Endothelial cell of umbilical vein (primary cell): Measurements from ENCODE around the gene COL4A2. TPM values are rescaled to one million over a fixed set of nuclear protein-coding genes. Genes with fewer than 3 reads are reported as not detected.

Experiments
- BruUV-seq: library from RNA; stranded (reverse); fragments of 400-500 nt; replicated peaks from 2 replicates; lab custom pipeline; 2021; lab: Mats Ljungman, UMichigan
- CTCF ChIA-PET: fragments of 300-600, 350-600 bp; sonication (Branson Sonifier 250); formaldehyde crosslinking; loops from one replicate; lab custom pipeline; 2021; ENCODE audit warnings: antibody characterized with exemption, inconsistent platforms; lab: Charles Lee
- POLR2A ChIA-PET: fragments of 300-600, 350-600 bp; sonication (Branson Sonifier 250); formaldehyde crosslinking; loops from one replicate; lab custom pipeline; 2021; ENCODE audit warnings: antibody characterized with exemption, inconsistent platforms; lab: Charles Lee
- DNase-seq: peaks from one replicate; pipeline ENCODE4 v3.0.0-alpha.2; 2011; ENCODE audit warnings: low read depth, low spot score
- FAIRE-seq: peaks from 2 replicates; lab custom pipeline; 2011; peaks lifted over from hg19 to GRCh38; lab: Jason Lieb, UNC
- H2AFZ ChIP-seq: 2 replicates; pipeline ENCODE4 v1.6.0; 2012; ENCODE audit warnings: low read depth, low read length, control low read depth, inconsistent platforms
- H3K27ac ChIP-seq: 2 replicates; pipeline ENCODE4 v1.5.1; 2011; ENCODE audit warnings: low read depth, mild to moderate bottlenecking, control low read depth, low read length, moderate library complexity; ENCODE audit not compliant: insufficient read depth
- H3K27me3 ChIP-seq, 2 experiments: 2 replicates each; pipeline versions ENCODE4 v1.6.0 to v1.6.1; 2011; ENCODE audit warnings: low read length in 2 of 2, mixed read lengths in 1 of 2; ENCODE audit not compliant: control insufficient read depth in 2 of 2, insufficient read depth in 2 of 2
- H3K36me3 ChIP-seq, 2 experiments: 2 replicates in 1 of 2; 3 replicates in 1 of 2; pipeline ENCODE4 v1.5.1; 2011; ENCODE audit warnings: low read length in 2 of 2, mild to moderate bottlenecking in 1 of 2, moderate library complexity in 1 of 2; ENCODE audit not compliant: control insufficient read depth in 2 of 2, insufficient read depth in 2 of 2; ENCODE audit errors: extremely low read depth in 1 of 2
- H3K4me1 ChIP-seq: 3 replicates; pipeline ENCODE4 v1.5.1; 2011; ENCODE audit warnings: mild to moderate bottlenecking, low read length; ENCODE audit not compliant: control insufficient read depth, insufficient read depth; ENCODE audit errors: extremely low read depth
- H3K4me2 ChIP-seq: 2 replicates; pipeline ENCODE4 v1.6.1; 2011; ENCODE audit warnings: low read length, control low read depth, mixed read lengths; ENCODE audit not compliant: insufficient read depth
- H3K4me3 ChIP-seq, 3 experiments: fragments of 200-600 bp in 1 of 3; sonication (generic), shearing (Covaris generic) in 1 of 3; replicated peaks in 1 of 3; 2 replicates each; pipeline ENCODE4 v1.5.1; 2011 to 2016; ENCODE audit warnings: control low read depth in 3 of 3, low read length in 3 of 3, mild to moderate bottlenecking in 2 of 3, inconsistent platforms in 1 of 3, low read depth in 1 of 3, moderate library complexity in 1 of 3; ENCODE audit not compliant: insufficient read depth in 1 of 3
- H3K79me2 ChIP-seq: 2 replicates; pipeline ENCODE4 v1.6.0; 2012; ENCODE audit warnings: low read length, inconsistent platforms; ENCODE audit not compliant: control insufficient read depth, insufficient read depth
- H3K9ac ChIP-seq: replicated peaks from 2 replicates; pipeline ENCODE3; 2011; ENCODE audit warnings: low read length, control low read depth; ENCODE audit not compliant: insufficient read depth; ENCODE audit errors: extremely low read depth
- H3K9me1 ChIP-seq: replicated peaks from 3 replicates; pipeline ENCODE4 v1.6.0; 2011; ENCODE audit warnings: mild to moderate bottlenecking, low read length; ENCODE audit not compliant: control insufficient read depth, insufficient read depth; ENCODE audit errors: extremely low read depth
- H3K9me3 ChIP-seq: replicated peaks from 2 replicates; pipeline ENCODE4 v1.5.1; 2012; ENCODE audit warnings: low read length, inconsistent platforms; ENCODE audit not compliant: control insufficient read depth, insufficient read depth
- H4K20me1 ChIP-seq: replicated peaks from 2 replicates; pipeline ENCODE3; 2011; ENCODE audit warnings: mild to moderate bottlenecking, low read length; ENCODE audit not compliant: control insufficient read depth, insufficient read depth; ENCODE audit errors: extremely low read depth
- FOS ChIP-seq: IDR thresholded peaks from 2 replicates; pipeline ENCODE4 v1.6.1; 2011; ENCODE audit warnings: mild to moderate bottlenecking, low read length, moderate library complexity, borderline replicate concordance; ENCODE audit not compliant: insufficient read depth
- GATA2 ChIP-seq: IDR thresholded peaks from 2 replicates; pipeline ENCODE4 v1.7.0; 2011; ENCODE audit warnings: low read depth, mild to moderate bottlenecking, moderate library complexity, mixed read lengths, low read length; ENCODE audit not compliant: insufficient read length, insufficient read depth
- JUN ChIP-seq: IDR thresholded peaks from 2 replicates; pipeline ENCODE4 v1.6.1; 2011; ENCODE audit warnings: borderline replicate concordance, low read depth; ENCODE audit not compliant: insufficient read length, insufficient read depth
- MYC ChIP-seq: IDR thresholded peaks from one replicate; pipeline ENCODE4 v1.6.1; 2011; ENCODE audit warnings: mild to moderate bottlenecking, low read depth, low read length
- POLR2A ChIP-seq: IDR thresholded peaks from 2 replicates; pipeline ENCODE4 v1.6.1; 2012; ENCODE audit warnings: low read depth, mild to moderate bottlenecking, control low read depth, low read length
- POLR2AphosphoS5 ChIP-seq: IDR thresholded peaks from 2 replicates; pipeline ENCODE4 v1.6.1; 2012; ENCODE audit warnings: low read depth, mild to moderate bottlenecking, control low read depth, low read length, moderate library complexity; ENCODE audit not compliant: insufficient read depth
- dilution Hi-C: fragments of 300-500 bp; cut with MboI; formaldehyde crosslinking; loops from one replicate; pipeline ENCODE4 v1.15.0; 2019; ENCODE audit warnings: low sequenced_read_pairs; ENCODE audit not compliant: extremely low pct_ligation_motif_present
- intact Hi-C: fragments of 100-400 bp; cut with micrococcal nuclease; formaldehyde crosslinking; loops from one replicate; pipeline ENCODE4 v1.10.0; 2022
- polyA plus RNA-seq, 4 experiments: library from polyadenylated mRNA; depleted of rRNA in 3 of 4; stranded (reverse) in 3 of 4; unstranded in 1 of 4; fragments of >200 nt; gene quantifications; 2 replicates each; pipeline versions ENCODE4 v1.2.1 to v1.2.3, GENCODE V29; 2011 to 2012; ENCODE audit warnings: missing spikeins in 1 of 4
- total RNA-seq: library from RNA; stranded (reverse); gene quantifications from 2 replicates; pipeline ENCODE4 v1.2.3, GENCODE V29; 2021
- TF ChIP-seq, protein P1 (sequence below), 2 donors: IDR thresholded peaks; 1 replicate in 1 of 2; 2 replicates in 1 of 2; pipeline ENCODE4 v1.5.1; 2011; ENCODE audit warnings: low read length in 2 of 2, mild to moderate bottlenecking in 2 of 2, moderate library complexity in 2 of 2, control low read depth in 1 of 2, inconsistent platforms in 1 of 2, low read depth in 1 of 2; ENCODE audit not compliant: insufficient read depth in 1 of 2; ENCODE audit errors: extremely low read depth in 1 of 2

The COL4A2 gene
- total and polyA plus RNA-seq, 2 donors (not counting 3 experiments of a cell fraction or from before 2014, with no cell fraction given): 792 to 940 TPM

DNA sequence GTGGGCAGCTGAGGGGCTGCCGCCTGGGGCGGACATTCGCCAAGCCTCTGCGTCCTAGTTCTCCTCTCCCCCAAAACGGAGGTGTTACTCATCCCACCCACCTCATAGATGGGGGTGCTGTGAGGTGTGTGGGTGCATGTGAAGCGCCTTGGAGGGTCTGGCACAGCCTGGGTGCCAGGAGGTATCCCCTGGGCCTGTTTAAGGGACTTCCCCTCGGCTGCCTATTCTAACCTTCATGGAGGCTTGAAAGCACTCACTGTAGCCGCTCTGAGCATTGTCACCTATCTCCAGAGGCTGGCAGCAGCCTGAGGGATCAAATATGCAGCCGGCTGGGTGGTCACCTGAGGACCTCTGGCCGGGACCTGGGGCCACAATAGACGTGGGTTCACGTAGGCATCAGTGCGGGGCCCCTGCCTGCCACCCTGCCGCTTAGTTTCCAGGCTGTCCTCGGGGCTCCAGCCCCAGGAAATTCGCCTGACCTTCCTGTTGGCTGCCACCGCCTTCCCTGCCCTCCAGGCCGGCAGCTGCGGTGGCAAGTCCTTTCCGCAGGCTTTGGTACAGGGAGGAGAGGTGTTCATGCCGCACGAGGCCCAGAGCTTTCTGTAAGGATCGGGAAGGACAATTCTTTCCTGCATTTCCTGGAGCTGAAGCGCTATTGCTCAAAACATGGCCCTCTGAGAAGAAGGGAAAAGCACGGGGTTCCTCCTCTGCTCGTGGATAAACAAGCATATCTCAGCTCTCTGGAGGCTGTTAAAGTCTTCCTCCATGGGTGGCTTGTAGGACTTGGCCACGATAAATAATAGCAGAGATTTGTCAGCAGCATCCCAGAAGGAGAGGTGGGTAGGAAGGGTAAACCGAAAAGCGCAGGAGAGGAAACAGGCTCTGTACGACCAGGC is 4.6 kb downstream of the COL4A2 start:
- H3K27me3 ChIP-seq: no peaks in the 10 kb centered on the region
- H3K36me3 ChIP-seq: peaks cover 6 to 12% of the 10 kb centered on the region in 2 experiments
- no peaks in the 10 kb centered on the region for H3K9me3 ChIP-seq
- DNase-seq (no peak), FAIRE-seq (no peak)
- intact Hi-C loops (no loop called here), dilution Hi-C loops (no loop called here)
- no peaks in the 10 kb centered on the region for H4K20me1 ChIP-seq
- H3K9me1 ChIP-seq: no peaks in the 10 kb centered on the region
- no TSS peak for BruUV-seq
- ChIA-PET CTCF (interaction anchor here (1.0 to 1.9 kb wide), 4 partner anchors 8 to 101 kb away, joined by 3 to 5 read pairs (median 4); no protein-coding TSS in a partner anchor), POLR2A (no interaction called here)
- H3K9ac ChIP-seq: no peak overlapping the region
- H3K27ac ChIP-seq: peak overlapping the region; percentile 14
- H3K4me3 ChIP-seq: no peak overlapping the region
- H2AFZ ChIP-seq: no peak overlapping the region
- H3K4me2 ChIP-seq: peak overlapping the region; percentile 21
- peaks cover 85% of the 10 kb centered on the region for H3K79me2 ChIP-seq
- H3K4me1 ChIP-seq: peaks cover 34% of the 10 kb centered on the region
- TF ChIP-seq, protein P1, sequence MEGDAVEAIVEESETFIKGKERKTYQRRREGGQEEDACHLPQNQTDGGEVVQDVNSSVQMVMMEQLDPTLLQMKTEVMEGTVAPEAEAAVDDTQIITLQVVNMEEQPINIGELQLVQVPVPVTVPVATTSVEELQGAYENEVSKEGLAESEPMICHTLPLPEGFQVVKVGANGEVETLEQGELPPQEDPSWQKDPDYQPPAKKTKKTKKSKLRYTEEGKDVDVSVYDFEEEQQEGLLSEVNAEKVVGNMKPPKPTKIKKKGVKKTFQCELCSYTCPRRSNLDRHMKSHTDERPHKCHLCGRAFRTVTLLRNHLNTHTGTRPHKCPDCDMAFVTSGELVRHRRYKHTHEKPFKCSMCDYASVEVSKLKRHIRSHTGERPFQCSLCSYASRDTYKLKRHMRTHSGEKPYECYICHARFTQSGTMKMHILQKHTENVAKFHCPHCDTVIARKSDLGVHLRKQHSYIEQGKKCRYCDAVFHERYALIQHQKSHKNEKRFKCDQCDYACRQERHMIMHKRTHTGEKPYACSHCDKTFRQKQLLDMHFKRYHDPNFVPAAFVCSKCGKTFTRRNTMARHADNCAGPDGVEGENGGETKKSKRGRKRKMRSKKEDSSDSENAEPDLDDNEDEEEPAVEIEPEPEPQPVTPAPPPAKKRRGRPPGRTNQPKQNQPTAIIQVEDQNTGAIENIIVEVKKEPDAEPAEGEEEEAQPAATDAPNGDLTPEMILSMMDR (IDR thresholded peaks at IDR 0.05; ENCODE audit: extremely low read depth in 1 of 2, insufficient read depth in 1 of 2, low read depth in 1 of 2, low read length in 2 of 2): no peak
- TF ChIP-seq POLR2A: no peak
- no peak for TF ChIP-seq FOS
- TF ChIP-seq JUN: no peak
- no peak for TF ChIP-seq POLR2AphosphoS5
- TF ChIP-seq MYC: no peak
- TF ChIP-seq GATA2: no peak
